Myocyte (in vitro differentiated cells): Measurements from ENCODE around the gene MEPCE. TPM values are rescaled to one million over a fixed set of nuclear protein-coding genes. Genes with fewer than 3 reads are reported as not detected.
A peak's percentile ranks its signal among the peaks of the same experiment; 100 is the strongest.

Experiments used
- DNase-seq: peaks from one replicate; pipeline ENCODE4 v3.0.0-alpha.2; 2012; ENCODE audit warnings: low read depth
- total RNA-seq: library from RNA; depleted of rRNA; stranded (reverse); fragments of >200 nt; gene quantifications from 2 replicates; pipeline ENCODE4 v1.2.3, GENCODE V29; 2014

Gene MEPCE
- total RNA-seq, 1 donor from 2014 or later: 38.1 TPM

DNA sequence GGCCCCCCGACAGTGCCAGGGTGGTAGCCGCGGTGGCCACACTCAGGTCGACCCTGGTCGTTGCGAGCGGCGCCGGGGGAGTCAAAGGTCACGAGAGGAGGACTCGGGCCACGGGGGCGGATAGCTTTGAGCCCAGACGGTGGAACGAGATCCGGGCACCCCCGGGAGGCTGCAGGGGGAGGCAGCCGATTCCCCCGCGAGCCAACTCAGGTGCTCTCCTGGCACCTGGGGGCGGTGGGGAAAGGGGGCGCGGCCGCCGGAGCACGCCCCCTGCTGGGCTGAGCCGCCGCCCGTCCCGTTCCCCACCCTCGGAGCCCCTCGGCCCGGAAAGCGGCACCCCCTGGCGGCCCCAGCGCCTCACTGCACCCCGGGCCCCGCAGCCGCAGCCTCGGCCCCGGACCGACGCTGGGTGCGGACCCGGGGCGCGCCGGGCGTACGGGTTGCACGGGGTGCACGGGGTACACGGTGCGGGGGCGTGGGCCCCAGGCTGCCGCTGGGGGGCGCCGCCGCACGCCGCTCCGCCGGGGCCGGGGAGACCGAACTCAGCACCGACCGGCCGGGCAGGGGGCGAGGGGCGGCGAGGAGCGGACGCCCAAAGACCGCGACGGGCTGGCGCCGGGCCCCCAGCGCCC, 53.6 kb downstream of the MEPCE start:
- peak; percentile 61 for DNase-seq

Other genes with a start within 250 kb of the MEPCE start
- gene PVRIG, start 209.9 kb upstream of the MEPCE start, total RNA-seq: not detected in 2 replicates
- not detected in 2 replicates for gene SPDYE3, start 122.1 kb upstream of the MEPCE start, total RNA-seq
- gene PILRB, start 71.7 kb upstream of the MEPCE start, total RNA-seq: 10.7 and 11.0 TPM in 2 replicates
- 0.51 TPM in 1 of 2 replicates, not detected in the other for gene PILRA, start 56.3 kb upstream of the MEPCE start, total RNA-seq
- gene ZCWPW1, start 1.1 kb upstream of the MEPCE start, total RNA-seq: 4.9 and 8.3 TPM in 2 replicates
- 42.2 and 44.3 TPM in 2 replicates for gene PPP1R35, start 6.7 kb downstream of the MEPCE start, total RNA-seq
- 0.31 and 0.48 TPM in 2 replicates for gene SPACDR, start 34.4 kb downstream of the MEPCE start, total RNA-seq
- gene TSC22D4, start 49.4 kb downstream of the MEPCE start, total RNA-seq: 32.9 and 34.6 TPM in 2 replicates
- gene NYAP1, start 54.1 kb downstream of the MEPCE start, total RNA-seq: 0.05 TPM in 1 of 2 replicates, not detected in the other
- 10.5 and 11.7 TPM in 2 replicates for gene AGFG2, start 109.4 kb downstream of the MEPCE start, total RNA-seq
- 0.21 TPM in 1 of 2 replicates, not detected in the other for gene SAP25, start 144.1 kb downstream of the MEPCE start, total RNA-seq
- gene LRCH4, start 156.3 kb downstream of the MEPCE start, total RNA-seq: 63.1 and 99.7 TPM in 2 replicates
- 0.21 and 1.2 TPM in 2 replicates for gene FBXO24, start 156.5 kb downstream of the MEPCE start, total RNA-seq
- 14.1 and 16.6 TPM in 2 replicates for gene PCOLCE, start 172.5 kb downstream of the MEPCE start, total RNA-seq
- gene MOSPD3, start 182.7 kb downstream of the MEPCE start, total RNA-seq: 8.1 and 10.9 TPM in 2 replicates
- not detected in 2 replicates for gene TFR2, start 211.7 kb downstream of the MEPCE start, total RNA-seq
- not detected in 2 replicates for gene ACTL6B, start 226.6 kb downstream of the MEPCE start, total RNA-seq
- gene GNB2, start 243.9 kb downstream of the MEPCE start, total RNA-seq: 96.5 and 115 TPM in 2 replicates